Measurements from ENCODE around the gene DTNB. TPM values are rescaled to one million over a fixed set of nuclear protein-coding genes. Genes with fewer than 3 reads are reported as not detected.
"Not testable (repeated sequence)": the region's sequence is repeated elsewhere in the genome, so short reads cannot be mapped to it uniquely, and the experiment has no call there.

The DTNB gene
- total and polyA plus RNA-seq, 2 donors (not counting 1 experiment from before 2014, with no cell fraction given): 25.7 to 37.3 TPM

DNA sequence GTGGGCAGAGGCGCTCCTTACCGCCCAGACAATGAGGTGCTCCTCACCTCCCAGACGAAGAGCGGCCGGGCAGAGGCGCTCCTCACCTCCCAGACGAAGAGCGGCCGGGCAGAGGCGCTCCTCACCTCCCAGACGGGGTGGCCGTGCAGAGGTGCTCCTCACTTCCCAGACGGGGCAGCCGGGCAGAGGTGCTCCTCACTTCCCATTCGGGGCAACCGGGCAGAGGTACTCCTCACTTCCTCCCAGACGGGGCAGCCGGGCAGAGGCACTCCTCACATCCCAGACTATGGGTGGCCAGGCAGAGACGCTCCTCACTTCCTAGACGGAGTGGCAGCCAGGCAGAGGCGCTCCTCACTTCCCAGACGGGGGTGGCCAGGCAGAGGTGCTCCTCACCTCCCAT, 138.4 kb downstream of the DTNB start:
- H3K27me3 Mint-ChIP-seq; DNase-seq; H3K36me3 ChIP-seq (replicated peaks in 1 of 2; ENCODE audit: control extremely low read depth in 1 of 2, control insufficient read depth in 1 of 2, extremely low read depth in 1 of 2, insufficient read depth in 2 of 2, low read length in 1 of 2); H3K27ac Mint-ChIP-seq; H4K20me1 ChIP-seq (ENCODE audit: control insufficient read depth, insufficient read depth, low read length, poor library complexity, severe bottlenecking); POLR2A ChIA-PET; intact Hi-C loops (cut with micrococcal nuclease); H3K79me2 ChIP-seq (ENCODE audit: control insufficient read depth, insufficient read depth, low read length); H3K9me3 Mint-ChIP-seq (ENCODE audit: insufficient read depth); H3K4me1 ChIP-seq (ENCODE audit: control insufficient read depth in 2 of 2, insufficient read depth in 2 of 2, low read length in 2 of 2); H3K4me3 Mint-ChIP-seq; CTCF ChIA-PET; H3K27ac ChIP-seq (ENCODE audit: low read length in 2 of 2); H3K9ac ChIP-seq (ENCODE audit: low read length); ATAC-seq (ENCODE audit: low read depth); H2AFZ ChIP-seq (ENCODE audit: insufficient read depth, low read depth, low read length, poor library complexity, severe bottlenecking); H3K4me2 ChIP-seq (replicated peaks; ENCODE audit: low read depth, low read length, poor library complexity, severe bottlenecking); H3K4me3 ChIP-seq (ENCODE audit: control extremely low read depth in 1 of 5, extremely low read depth in 1 of 5, insufficient read depth in 1 of 5, low read depth in 2 of 5, low read length in 4 of 5); H3K4me1 Mint-ChIP-seq; H3K27me3 ChIP-seq (replicated peaks in 1 of 4; ENCODE audit: control extremely low read depth in 1 of 4, control insufficient read depth in 3 of 4, insufficient read depth in 4 of 4, low read length in 3 of 4): not testable (repeated sequence)
- peaks cover 0 to 12% (median 0%) of the 10 kb centered on the region in 3 donors for H3K9me3 ChIP-seq (ENCODE audit: control extremely low read depth in 1 of 3, control insufficient read depth in 2 of 3, insufficient read depth in 1 of 3, low read length in 2 of 3)
- WGBS (ENCODE audit: insufficient coverage): 98% methylated on average over 20 of the region's 22 CpGs

- ChIA-PET CTCF (no interaction called here), POLR2A (no interaction called here)
- Histone ChIP-seq H2AFZ (ENCODE audit: insufficient read depth, low read depth, low read length, poor library complexity, severe bottlenecking) (no peak overlapping the region), H3K27me3 (replicated peaks in 1 of 4; ENCODE audit: control extremely low read depth in 1 of 4, control insufficient read depth in 3 of 4, insufficient read depth in 4 of 4, low read length in 3 of 4) (no peaks in the 10 kb centered on the region), H3K79me2 (ENCODE audit: control insufficient read depth, insufficient read depth, low read length) (no peaks in the 10 kb centered on the region), H3K27ac (ENCODE audit: low read length in 2 of 2) (no peak overlapping the region), H3K4me1 (ENCODE audit: control insufficient read depth in 2 of 2, insufficient read depth in 2 of 2, low read length in 2 of 2) (no peaks in the 10 kb centered on the region), H3K4me3 (ENCODE audit: control extremely low read depth in 1 of 5, extremely low read depth in 1 of 5, insufficient read depth in 1 of 5, low read depth in 2 of 5, low read length in 4 of 5) (no peak overlapping the region), H3K9ac (ENCODE audit: low read length) (no peak overlapping the region), H3K9me3 (ENCODE audit: control extremely low read depth in 1 of 3, control insufficient read depth in 2 of 3, insufficient read depth in 1 of 3, low read length in 2 of 3) (peaks cover 0 to 12% (median 0%) of the 10 kb centered on the region in 3 donors), H4K20me1 (ENCODE audit: control insufficient read depth, insufficient read depth, low read length, poor library complexity, severe bottlenecking) (no peaks in the 10 kb centered on the region), H3K4me2 (replicated peaks; ENCODE audit: low read depth, low read length, poor library complexity, severe bottlenecking) (no peak overlapping the region), H3K36me3 (replicated peaks in 1 of 2; ENCODE audit: control extremely low read depth in 1 of 2, control insufficient read depth in 1 of 2, extremely low read depth in 1 of 2, insufficient read depth in 2 of 2, low read length in 1 of 2) (no peaks in the 10 kb centered on the region)
- TF ChIP-seq EZH2 (IDR thresholded peaks at IDR 0.05; ENCODE audit: borderline replicate concordance, insufficient read depth, low read depth, low read length, poor library complexity, severe bottlenecking) (no peak), CTCF (IDR thresholded peaks at IDR 0.05) (no peak)
- intact Hi-C loops (cut with micrococcal nuclease): no loop called here
- DNase-seq (no peak), ATAC-seq (ENCODE audit: low read depth) (no peak)
- no peaks in the 10 kb centered on the region for H3K27me3 Mint-ChIP-seq
- H3K4me1 Mint-ChIP-seq: no peaks in the 10 kb centered on the region
- H3K27ac Mint-ChIP-seq: no peak overlapping the region
- no peaks in the 10 kb centered on the region for H3K9me3 Mint-ChIP-seq (ENCODE audit: insufficient read depth)
- no peak overlapping the region for H3K4me3 Mint-ChIP-seq
- 98% methylated on average over 16 of the region's 26 CpGs for WGBS (ENCODE audit: insufficient coverage)
Measured at GRCh38 chr2:25534455-25534854, 138.9 kb downstream of the DTNB start.

DNA sequence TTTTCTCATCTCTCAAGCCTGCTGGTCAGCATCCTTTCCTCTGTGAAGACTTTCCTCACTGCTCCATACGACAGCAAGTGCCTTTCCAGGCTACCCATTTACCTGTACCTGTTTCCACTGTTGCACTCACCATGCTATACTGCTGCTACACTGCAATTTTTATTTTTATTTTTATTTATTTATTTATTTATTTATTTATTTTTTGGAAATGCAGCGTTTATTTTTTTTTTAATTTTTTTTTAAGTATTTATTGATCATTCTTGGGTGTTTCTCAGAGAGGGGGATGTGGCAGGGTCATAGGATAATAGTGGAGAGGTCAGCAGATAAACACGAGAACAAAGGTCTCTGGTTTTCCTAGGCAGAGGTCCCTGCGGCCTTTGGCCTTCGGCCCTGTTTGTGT, 139.6 kb downstream of the DTNB start:
- DNase-seq; H4K20me1 ChIP-seq (ENCODE audit: control insufficient read depth, insufficient read depth, low read length, poor library complexity, severe bottlenecking); CTCF ChIA-PET; H3K4me1 ChIP-seq (ENCODE audit: control insufficient read depth in 2 of 2, insufficient read depth in 2 of 2, low read length in 2 of 2); H3K4me3 Mint-ChIP-seq; H3K79me2 ChIP-seq (ENCODE audit: control insufficient read depth, insufficient read depth, low read length); H3K27ac Mint-ChIP-seq; H3K9ac ChIP-seq (ENCODE audit: low read length); H3K27ac ChIP-seq (ENCODE audit: low read length in 2 of 2); H3K27me3 Mint-ChIP-seq; H3K4me3 ChIP-seq (ENCODE audit: control extremely low read depth in 1 of 5, extremely low read depth in 1 of 5, insufficient read depth in 1 of 5, low read depth in 2 of 5, low read length in 4 of 5); H3K9me3 Mint-ChIP-seq (ENCODE audit: insufficient read depth); H3K4me2 ChIP-seq (replicated peaks; ENCODE audit: low read depth, low read length, poor library complexity, severe bottlenecking); H3K4me1 Mint-ChIP-seq; H2AFZ ChIP-seq (ENCODE audit: insufficient read depth, low read depth, low read length, poor library complexity, severe bottlenecking); intact Hi-C loops (cut with micrococcal nuclease); H3K36me3 ChIP-seq (replicated peaks in 1 of 2; ENCODE audit: control extremely low read depth in 1 of 2, control insufficient read depth in 1 of 2, extremely low read depth in 1 of 2, insufficient read depth in 2 of 2, low read length in 1 of 2); POLR2A ChIA-PET; ATAC-seq (ENCODE audit: low read depth); H3K27me3 ChIP-seq (replicated peaks in 1 of 4; ENCODE audit: control extremely low read depth in 1 of 4, control insufficient read depth in 3 of 4, insufficient read depth in 4 of 4, low read length in 3 of 4): not testable (repeated sequence)
- 100% methylated on average over 1 of the region's 5 CpGs for WGBS (ENCODE audit: insufficient coverage)
- peaks cover 0 to 12% (median 0%) of the 10 kb centered on the region in 3 donors for H3K9me3 ChIP-seq (ENCODE audit: control extremely low read depth in 1 of 3, control insufficient read depth in 2 of 3, insufficient read depth in 1 of 3, low read length in 2 of 3)

Data from B cell (primary cell).